ENCODE data around the gene C4orf51.

GRCh38 chr4:145716200-145716599 lies 36.3 kb downstream of the C4orf51 start:
- TF ChIP-seq CTCF (conservative IDR thresholded peaks at IDR 0.05; ENCODE audit: low read depth, low read length): no peak
- TF ChIP-seq SMC3 (IDR thresholded peaks at IDR 0.05; ENCODE audit: low read depth, low read length): no peak
- TF ChIP-seq BHLHE40 (IDR thresholded peaks at IDR 0.05; ENCODE audit: low read depth, low read length): no peak; the same call in 1 of the 2 replicates
- no peak for TF ChIP-seq POLR2A (IDR thresholded peaks at IDR 0.05; ENCODE audit: low read depth, low read length)
- TF ChIP-seq MXI1 (IDR thresholded peaks at IDR 0.05; ENCODE audit: borderline replicate concordance, low read depth, low read length): no peak
- no peak for TF ChIP-seq RCOR1 (IDR thresholded peaks at IDR 0.05; ENCODE audit: insufficient replicate concordance, low read length)
- no peak for TF ChIP-seq RFX5 (IDR thresholded peaks at IDR 0.05; ENCODE audit: low read depth, low read length)
- TF ChIP-seq FOS (IDR thresholded peaks at IDR 0.05; ENCODE audit: low read depth, low read length): no peak
- TF ChIP-seq ELK1 (IDR thresholded peaks at IDR 0.05; ENCODE audit: borderline replicate concordance, low read depth, low read length): no peak
- no peak for TF ChIP-seq CHD1 (IDR thresholded peaks at IDR 0.05; ENCODE audit: low read depth, low read length)
- peak; percentile 58; the same call in 1 of the 2 replicates for TF ChIP-seq CEBPB (IDR thresholded peaks at IDR 0.05; ENCODE audit: low read depth, low read length)
- TF ChIP-seq MAZ (IDR thresholded peaks at IDR 0.05; ENCODE audit: borderline replicate concordance, low read depth, low read length): peak; percentile 36; the same call in 1 of the 2 replicates
- TF ChIP-seq RAD21 (IDR thresholded peaks at IDR 0.05; ENCODE audit: low read length): no peak
- no peak for TF ChIP-seq USF2 (IDR thresholded peaks at IDR 0.05; ENCODE audit: low read depth, low read length)
